Caco-2 (cell line): ENCODE measurements around the gene PTPN13. TPM values are rescaled to one million over a fixed set of nuclear protein-coding genes. Genes with fewer than 3 reads are reported as not detected.

Experiments
- BruUV-seq: library from RNA; stranded (reverse); fragments of 400-500 nt; replicated peaks from 2 replicates; lab custom pipeline; 2021; lab: Mats Ljungman, UMichigan
- CTCF ChIA-PET: fragments of 300-600 bp; sonication (Branson Sonifier 250); formaldehyde crosslinking; loops from one replicate; lab custom pipeline; 2022; ENCODE audit warnings: antibody characterized with exemption; lab: Charles Lee
- POLR2A ChIA-PET: fragments of 300-600 bp; sonication (Branson Sonifier 250); formaldehyde crosslinking; loops from one replicate; lab custom pipeline; 2022; ENCODE audit warnings: antibody characterized with exemption; lab: Charles Lee
- DNase-seq, 2 experiments: peaks; one replicate each; pipeline versions ENCODE4 v3.0.0 to v3.0.0-alpha.2; 2020 to 2022
- H3K27me3 ChIP-seq: replicated peaks from 2 replicates; pipeline ENCODE4 v1.6.0; 2011; ENCODE audit warnings: low read length; ENCODE audit not compliant: control insufficient read depth, insufficient read depth
- H3K36me3 ChIP-seq: 2 replicates; pipeline ENCODE4 v1.5.1; 2011; ENCODE audit warnings: low read length; ENCODE audit not compliant: control insufficient read depth, insufficient read depth
- H3K4me1 ChIP-seq: fragments of 250-450 bp; sonication (Bioruptor Pico); 2 replicates; pipeline ENCODE4 v1.5.1; 2020; ENCODE audit warnings: mild to moderate bottlenecking
- H3K4me3 ChIP-seq: 2 replicates; pipeline ENCODE4 v1.5.1; 2011; ENCODE audit warnings: low read depth, mild to moderate bottlenecking, control low read depth, low read length
- H3K9me3 ChIP-seq: fragments of 250-450 bp; sonication (Bioruptor Pico); 2 replicates; pipeline ENCODE4 v1.5.1; 2020; ENCODE audit warnings: mild to moderate bottlenecking, moderate library complexity
- H3K27ac Mint-ChIP-seq: one replicate; pipeline ENCODE4 v1.8.0; 2022; ENCODE audit warnings: mixed read lengths; ENCODE audit not compliant: unreplicated experiment
- H3K27me3 Mint-ChIP-seq: one replicate; pipeline ENCODE4 v1.8.0; 2022; ENCODE audit warnings: mixed read lengths; ENCODE audit not compliant: insufficient read depth, unreplicated experiment
- H3K36me3 Mint-ChIP-seq: one replicate; pipeline ENCODE4 v1.8.0; 2022; ENCODE audit warnings: mild to moderate bottlenecking, mixed read lengths; ENCODE audit not compliant: insufficient read depth, unreplicated experiment
- H3K4me1 Mint-ChIP-seq: one replicate; pipeline ENCODE4 v1.8.0; 2022; ENCODE audit warnings: low read depth, mixed read lengths; ENCODE audit not compliant: unreplicated experiment
- H3K4me3 Mint-ChIP-seq: one replicate; pipeline ENCODE4 v1.8.0; 2022; ENCODE audit warnings: mild to moderate bottlenecking, moderate library complexity, mixed read lengths; ENCODE audit not compliant: unreplicated experiment
- H3K9me3 Mint-ChIP-seq: one replicate; pipeline ENCODE4 v1.8.0; 2022; ENCODE audit warnings: mixed read lengths; ENCODE audit not compliant: unreplicated experiment
- CTCF ChIP-seq, 2 experiments: fragments of 200-600 bp in 1 of 2; IDR thresholded peaks; 1 replicate in 1 of 2; 2 replicates in 1 of 2; pipeline versions ENCODE4 v1.5.1 to v1.8.0; 2011 to 2022; ENCODE audit warnings: antibody characterized with exemption in 1 of 2, control low read depth in 1 of 2, inconsistent platforms in 1 of 2, low read depth in 1 of 2, low read length in 1 of 2, mild to moderate bottlenecking in 1 of 2, moderate library complexity in 1 of 2; ENCODE audit not compliant: insufficient read depth in 1 of 2, severe bottlenecking in 1 of 2, unreplicated experiment in 1 of 2
- intact Hi-C: fragments of 100-400 bp; cut with micrococcal nuclease; formaldehyde crosslinking; loops from one replicate; pipeline ENCODE4 v1.10.0; 2022; ENCODE audit not compliant: unreplicated experiment
- total RNA-seq: library from RNA; stranded (reverse); gene quantifications from 2 replicates; pipeline ENCODE4 v1.2.3, GENCODE V29; 2022

PTPN13 gene
- total RNA-seq, 1 experiment from 2014 or later = 12.1 TPM

- no peak for TF ChIP-seq CTCF (IDR thresholded peaks at IDR 0.05; ENCODE audit: insufficient read depth in 1 of 2, low read depth in 1 of 2, low read length in 1 of 2, severe bottlenecking in 1 of 2, unreplicated experiment in 1 of 2)
- Mint-ChIP-seq H3K27me3 (peaks cover 2% of the 10 kb centered on the region), H3K36me3 (no peaks in the 10 kb centered on the region), H3K4me3 (no peak overlapping the region), H3K9me3 (no peaks in the 10 kb centered on the region), H3K27ac (no peak overlapping the region), H3K4me1 (no peaks in the 10 kb centered on the region)
- ChIA-PET POLR2A (no interaction called here), CTCF (no interaction called here)
- intact Hi-C loops = no loop called here
- DNase-seq = no peak
- BruUV-seq = no TSS peak
- Histone ChIP-seq H3K9me3 (no peaks in the 10 kb centered on the region), H3K27me3 (no peaks in the 10 kb centered on the region), H3K4me1 (no peaks in the 10 kb centered on the region), H3K4me3 (no peak overlapping the region), H3K36me3 (no peaks in the 10 kb centered on the region)
Measured at GRCh38 chr4:86608757-86609375, 14.8 kb downstream of the PTPN13 start.

GRCh38 chr4:86611757-86612156 is 17.6 kb downstream of the PTPN13 start:
- peaks cover 2% of the 10 kb centered on the region for H3K27me3 Mint-ChIP-seq
- no peak for DNase-seq
- H3K9me3 Mint-ChIP-seq = no peaks in the 10 kb centered on the region
- Histone ChIP-seq H3K4me3 (no peak overlapping the region), H3K36me3 (no peaks in the 10 kb centered on the region), H3K27me3 (no peaks in the 10 kb centered on the region), H3K9me3 (no peaks in the 10 kb centered on the region), H3K4me1 (no peaks in the 10 kb centered on the region)
- TF ChIP-seq CTCF (IDR thresholded peaks at IDR 0.05; ENCODE audit: insufficient read depth in 1 of 2, low read depth in 1 of 2, low read length in 1 of 2, severe bottlenecking in 1 of 2, unreplicated experiment in 1 of 2) = no peak
- BruUV-seq = no TSS peak
- no peak overlapping the region for H3K27ac Mint-ChIP-seq
- intact Hi-C loops = no loop called here
- no peak overlapping the region for H3K4me3 Mint-ChIP-seq
- H3K4me1 Mint-ChIP-seq = no peaks in the 10 kb centered on the region
- CTCF ChIA-PET = no interaction called here
- no peaks in the 10 kb centered on the region for H3K36me3 Mint-ChIP-seq
- POLR2A ChIA-PET = no interaction called here

- POLR2A ChIA-PET = no interaction called here
- Histone ChIP-seq H3K36me3 (no peaks in the 10 kb centered on the region), H3K9me3 (no peaks in the 10 kb centered on the region), H3K4me1 (no peaks in the 10 kb centered on the region), H3K27me3 (no peaks in the 10 kb centered on the region), H3K4me3 (no peak overlapping the region)
- H3K27me3 Mint-ChIP-seq = peaks cover 2% of the 10 kb centered on the region
- no peaks in the 10 kb centered on the region for H3K4me1 Mint-ChIP-seq
- no TSS peak for BruUV-seq
- no peak overlapping the region for H3K27ac Mint-ChIP-seq
- H3K4me3 Mint-ChIP-seq = no peak overlapping the region
- intact Hi-C loops = no loop called here
- DNase-seq = no peak
- CTCF ChIA-PET = no interaction called here
- no peaks in the 10 kb centered on the region for H3K9me3 Mint-ChIP-seq
- no peak for TF ChIP-seq CTCF (IDR thresholded peaks at IDR 0.05; ENCODE audit: insufficient read depth in 1 of 2, low read depth in 1 of 2, low read length in 1 of 2, severe bottlenecking in 1 of 2, unreplicated experiment in 1 of 2)
- H3K36me3 Mint-ChIP-seq = no peaks in the 10 kb centered on the region
Measured at GRCh38 chr4:86613734-86614133, 19.6 kb downstream of the PTPN13 start.
